GM12865 (cell line): ENCODE measurements around the gene NHSL1.

Experiments
- DNase-seq: peaks from one replicate; pipeline ENCODE4 v3.0.0; 2010; ENCODE audit warnings: low read depth
- H3K4me3 ChIP-seq: 2 replicates; pipeline ENCODE4 v1.5.1; 2011; ENCODE audit warnings: mild to moderate bottlenecking, low read depth, low read length, control low read depth
- CTCF ChIP-seq: IDR thresholded peaks from 2 replicates; pipeline ENCODE4 v1.5.1; 2011; ENCODE audit warnings: low read length, control low read depth, low read depth, inconsistent platforms; ENCODE audit not compliant: insufficient read depth; ENCODE audit errors: missing control alignments

NHSL1 gene

GRCh38 chr6:138499303-138500018, at the start of gene NHSL1:
NHSL1 (minus strand) TSS chr6:138499494; CDS start chr6:138499290, 204 bp downstream.
- no peak within 1 kb of the TSS for H3K4me3 ChIP-seq
- TF ChIP-seq CTCF = no peak

GRCh38 chr6:138546733-138547185, 47.5 kb upstream of the NHSL1 start:
- peak; percentile 26 for DNase-seq
- TF ChIP-seq CTCF = no peak
- H3K4me3 ChIP-seq = no peak overlapping the region

More at GRCh38 chr6:138499303-138500018, at the start of gene NHSL1:
- peak; percentile 58 for DNase-seq

GRCh38 chr6:138545621-138545980, 46.3 kb upstream of the NHSL1 start:
- DNase-seq = no peak
- no peak overlapping the region for H3K4me3 ChIP-seq
- TF ChIP-seq CTCF = no peak

GRCh38 chr6:138544501-138544900, 45.2 kb upstream of the NHSL1 start:
- DNase-seq = no peak
- H3K4me3 ChIP-seq = no peak overlapping the region
- no peak for TF ChIP-seq CTCF

- no peak for TF ChIP-seq CTCF
- DNase-seq = no peak
Measured at GRCh38 chr6:138543657-138544056, 44.4 kb upstream of the NHSL1 start.

GRCh38 chr6:138541823-138542481, 42.7 kb upstream of the NHSL1 start:
- TF ChIP-seq CTCF = no peak
- DNase-seq = no peak
- no peak overlapping the region for H3K4me3 ChIP-seq

More at GRCh38 chr6:138543657-138544056, 44.4 kb upstream of the NHSL1 start:
- no peak overlapping the region for H3K4me3 ChIP-seq
